Right ventricle myocardium inferior (tissue), 1 donor: Measurements from ENCODE around the gene ODAD2. TPM values are rescaled to one million over a fixed set of nuclear protein-coding genes. Genes with fewer than 3 reads are reported as not detected.
"Not testable (repeated sequence)": the region's sequence is repeated elsewhere in the genome, so short reads cannot be mapped to it uniquely, and the experiment has no call there.

Source experiments
- ATAC-seq: fragments of 200-7000 bp; cut with Tn5 transposase; one replicate; pipeline ENCODE4 v1.9.1; 2020; ENCODE audit warnings: mild to moderate bottlenecking, moderate library complexity
- DNase-seq: peaks from one replicate; pipeline ENCODE4 v3.0.0; 2021; ENCODE audit errors: missing footprints
- intact Hi-C: fragments of 100-400 bp; cut with DNase I; formaldehyde crosslinking; loops from one replicate; pipeline ENCODE4 v1.11.0; 2022
- total RNA-seq: library from RNA; stranded (reverse); fragmentation: NEBNext Ultra II Directional; extraction: Animal tissue kit (Norgen Biotek cat#: 25700); gene quantifications from one replicate; pipeline ENCODE4 v1.2.1, GENCODE V29; 2021
- donor health status: DM: no; HTN: yes; CAD: no; lungs with severe emphysema.

ODAD2 gene
- total RNA-seq, 1 donor from 2014 or later: not detected

- no peak for ATAC-seq
- intact Hi-C loops: no loop called here
- no peak for DNase-seq
These were observed 15.9 kb downstream of the ODAD2 start for GRCh38 chr10:27982875-27983543.

DNA sequence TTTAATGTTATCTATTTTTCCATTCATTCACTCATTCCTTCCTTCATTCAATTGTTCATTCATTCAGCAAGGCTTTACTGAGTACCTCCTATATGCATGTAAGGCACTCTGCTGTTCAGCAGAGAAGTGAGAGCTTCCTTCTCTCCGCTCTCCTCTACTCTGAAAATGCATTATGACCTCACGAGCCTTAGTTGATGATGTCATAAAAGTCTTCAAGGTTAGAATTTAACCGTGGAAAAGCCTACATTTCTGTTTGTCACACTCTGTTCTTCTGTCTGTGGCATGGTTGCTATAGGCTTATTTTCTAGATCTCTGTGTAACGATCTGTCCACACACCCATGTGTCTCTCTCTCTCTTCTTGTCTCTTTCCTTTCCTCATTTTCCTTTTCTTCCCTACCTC is 17.1 kb downstream of the ODAD2 start:
- intact Hi-C loops: no loop called here
- DNase-seq: no peak
- ATAC-seq: no peak

- intact Hi-C loops, ATAC-seq, DNase-seq: not testable (repeated sequence)
These were observed 28.1 kb downstream of the ODAD2 start for GRCh38 chr10:27970795-27971194.

- ATAC-seq, DNase-seq, intact Hi-C loops: not testable (repeated sequence)
These were observed 28.9 kb downstream of the ODAD2 start for GRCh38 chr10:27969931-27970330.

DNA sequence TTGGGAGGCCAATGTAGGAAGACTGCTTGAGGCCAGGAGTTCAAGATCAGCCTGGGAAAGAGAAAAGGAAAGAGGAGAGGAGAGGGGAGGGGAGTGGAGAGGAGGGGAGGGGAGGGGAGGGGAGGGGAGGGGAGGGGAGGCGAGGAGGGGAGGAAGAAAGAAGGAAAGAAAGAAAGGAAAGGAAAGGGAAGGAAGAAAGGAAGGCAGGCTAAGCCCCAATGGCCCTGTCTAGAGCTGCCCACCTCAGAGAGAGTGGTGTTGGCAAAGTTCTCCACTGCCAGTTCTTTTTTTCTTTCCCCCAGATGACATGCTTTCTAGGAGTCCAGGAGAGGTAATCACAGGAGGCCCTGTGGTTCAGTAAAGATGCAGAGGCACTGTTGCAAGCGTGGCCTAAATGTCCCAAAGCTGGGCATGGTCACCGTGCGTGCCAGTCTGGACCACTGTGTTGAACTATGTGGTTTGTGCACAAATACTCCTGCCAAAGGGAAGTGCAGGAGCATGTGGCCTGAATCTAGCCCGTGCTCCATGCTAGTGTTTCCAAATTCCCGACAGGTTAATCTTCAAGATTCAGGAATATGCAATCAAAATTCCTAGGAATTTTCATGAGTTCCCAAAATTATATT is 39.7 kb downstream of the ODAD2 start:
- intact Hi-C loops: no loop called here
- no peak for DNase-seq
- no peak for ATAC-seq

- intact Hi-C loops, DNase-seq, ATAC-seq: not testable (repeated sequence)
These were observed 40.5 kb downstream of the ODAD2 start for GRCh38 chr10:27958383-27958782.

- intact Hi-C loops: no loop called here
- no peak for DNase-seq
- no peak for ATAC-seq
These were observed 48.7 kb downstream of the ODAD2 start for GRCh38 chr10:27950242-27950564.

DNA sequence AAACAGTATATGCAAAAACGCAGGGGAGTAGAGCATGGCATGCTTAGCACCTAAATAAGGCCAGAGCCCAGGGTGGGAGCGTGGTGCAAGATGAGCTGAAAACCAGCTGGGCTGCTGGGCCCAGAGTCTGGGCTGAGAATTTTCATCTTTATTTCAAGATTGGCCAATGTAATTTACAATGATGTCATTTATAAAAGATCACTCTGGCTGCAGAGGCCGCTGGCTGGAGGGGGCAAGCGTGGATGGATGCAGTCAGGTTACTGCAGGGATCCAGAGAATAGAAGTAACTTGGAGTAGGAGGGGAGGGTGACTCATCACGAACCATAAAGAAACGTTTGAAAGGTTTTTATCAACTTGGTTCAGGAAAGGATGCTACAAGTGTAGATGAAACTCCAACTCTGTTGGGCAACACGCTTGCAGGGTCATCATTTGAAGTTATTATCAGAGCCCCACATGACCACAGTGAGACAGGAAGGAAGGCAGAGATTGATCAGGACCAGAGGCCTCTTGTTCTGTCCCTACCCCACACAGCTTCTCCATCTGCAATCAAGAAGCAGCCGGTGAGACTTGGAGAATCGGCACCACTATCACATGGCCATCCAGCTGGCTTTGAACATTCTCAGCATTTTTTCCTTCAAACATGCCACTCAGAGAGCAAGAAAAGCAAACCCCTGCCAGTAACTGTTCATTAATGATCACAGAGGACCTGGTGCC is 49.2 kb downstream of the ODAD2 start:
- ATAC-seq (no peak), DNase-seq (no peak)
- intact Hi-C loops: no loop called here

DNA sequence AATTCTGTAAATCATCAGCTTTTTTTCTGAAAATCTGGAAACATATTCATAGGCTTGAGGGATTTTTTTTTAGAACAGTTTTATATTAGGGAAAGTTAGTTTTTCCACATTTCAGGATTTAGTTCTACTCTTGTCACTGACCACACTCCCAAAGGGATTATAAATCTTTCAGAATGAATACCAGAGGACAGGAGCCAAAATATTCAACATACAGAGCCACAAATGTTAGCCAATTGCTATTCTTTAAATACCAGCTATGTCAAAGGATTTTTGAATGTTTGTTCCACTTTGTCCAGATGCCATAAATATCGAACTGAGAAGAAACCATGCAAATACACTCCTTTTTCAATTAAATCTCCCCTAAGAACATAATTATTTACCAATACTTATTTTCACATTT is 50.7 kb downstream of the ODAD2 start:
- DNase-seq: no peak
- intact Hi-C loops: no loop called here
- no peak for ATAC-seq

DNA sequence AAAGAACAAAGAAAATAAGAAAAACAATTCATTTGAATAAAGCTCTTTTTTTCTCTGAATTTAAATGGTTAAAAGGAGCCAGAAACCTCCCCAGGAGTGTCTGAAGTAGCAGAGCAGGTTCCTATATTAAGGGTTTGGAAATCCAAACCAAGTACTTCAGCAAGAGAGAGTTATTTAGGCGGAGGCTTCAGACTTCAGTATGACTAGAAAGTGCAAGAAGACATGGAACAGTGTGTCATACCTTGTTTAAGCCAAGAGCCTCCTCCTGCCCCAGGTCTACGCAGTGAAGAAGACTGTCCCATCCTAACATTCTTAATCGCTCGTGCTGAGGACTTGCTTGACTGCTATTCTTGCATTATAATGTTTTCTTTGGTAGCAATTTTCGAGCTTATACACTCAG is 51.3 kb downstream of the ODAD2 start:
- intact Hi-C loops: no loop called here
- no peak for ATAC-seq
- DNase-seq: no peak

- DNase-seq (no peak), ATAC-seq (no peak)
- intact Hi-C loops: no loop called here
These were observed 54.9 kb downstream of the ODAD2 start for GRCh38 chr10:27944005-27944404.

DNA sequence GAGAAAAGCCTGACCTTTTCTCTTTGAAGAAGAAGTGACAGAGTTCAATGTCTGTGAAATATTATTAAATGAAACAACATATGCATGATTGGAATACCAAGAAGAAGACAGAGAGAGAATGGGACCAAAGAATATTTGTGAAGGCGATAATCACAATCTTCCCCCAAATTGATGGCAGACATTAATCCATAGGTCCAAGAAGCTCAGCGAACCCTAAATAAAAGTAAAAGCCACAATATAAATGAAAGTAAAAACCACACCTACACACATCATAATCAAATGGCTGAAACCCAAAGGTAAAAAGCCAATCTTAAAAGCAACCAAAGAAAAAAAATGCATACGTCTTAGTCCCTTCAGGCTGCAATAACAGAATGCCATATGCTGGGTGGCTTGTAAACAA is 84.0 kb downstream of the ODAD2 start:
- ATAC-seq: no peak
- DNase-seq: no peak
- intact Hi-C loops: no loop called here

GRCh38 chr10:27912231-27912630 is 86.6 kb downstream of the ODAD2 start:
- DNase-seq (no peak), ATAC-seq (no peak)
- intact Hi-C loops: no loop called here

DNA sequence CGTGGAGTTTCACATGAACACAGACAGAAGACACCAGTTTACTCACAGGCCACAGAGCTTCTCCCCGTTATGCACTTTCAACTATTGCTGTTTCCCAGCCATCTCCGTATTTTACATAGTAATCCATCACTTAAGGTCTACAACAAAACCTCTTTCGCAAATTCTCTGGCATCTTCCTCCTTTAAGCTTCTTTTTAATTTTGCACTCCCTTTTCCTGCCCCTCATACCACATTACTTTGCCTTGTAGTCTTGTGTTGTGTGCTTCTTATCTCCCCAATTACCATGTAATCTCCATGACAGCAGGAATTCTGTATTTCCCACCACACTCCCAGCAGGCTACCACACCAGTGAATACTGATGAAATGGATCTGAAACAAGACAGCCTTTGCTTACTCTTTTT is 87.3 kb downstream of the ODAD2 start:
- DNase-seq (no peak), ATAC-seq (no peak)
- intact Hi-C loops: no loop called here

DNA sequence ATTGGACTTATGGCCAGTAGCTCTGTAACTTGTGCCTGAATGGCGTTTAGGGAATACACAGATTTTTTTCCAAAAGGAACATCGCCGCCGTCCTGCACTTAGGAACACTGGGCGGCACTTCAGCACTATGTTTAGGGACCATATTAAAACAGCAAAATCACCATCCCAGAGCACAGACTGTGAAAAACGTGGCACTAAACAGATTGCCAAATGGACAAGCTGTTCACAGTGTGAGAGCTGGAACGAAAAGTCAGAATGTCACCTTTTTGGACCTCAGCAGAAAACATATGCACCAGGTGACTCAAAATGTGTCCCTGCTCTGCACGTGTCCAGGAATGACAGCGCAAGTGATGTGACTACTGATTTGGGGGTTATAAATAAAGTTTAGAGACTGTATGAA is 87.9 kb downstream of the ODAD2 start:
- DNase-seq (no peak), ATAC-seq (no peak)
- intact Hi-C loops: no loop called here

GRCh38 chr10:27908231-27908630 is 90.6 kb downstream of the ODAD2 start:
- DNase-seq: no peak
- no peak for ATAC-seq
- intact Hi-C loops: no loop called here

DNA sequence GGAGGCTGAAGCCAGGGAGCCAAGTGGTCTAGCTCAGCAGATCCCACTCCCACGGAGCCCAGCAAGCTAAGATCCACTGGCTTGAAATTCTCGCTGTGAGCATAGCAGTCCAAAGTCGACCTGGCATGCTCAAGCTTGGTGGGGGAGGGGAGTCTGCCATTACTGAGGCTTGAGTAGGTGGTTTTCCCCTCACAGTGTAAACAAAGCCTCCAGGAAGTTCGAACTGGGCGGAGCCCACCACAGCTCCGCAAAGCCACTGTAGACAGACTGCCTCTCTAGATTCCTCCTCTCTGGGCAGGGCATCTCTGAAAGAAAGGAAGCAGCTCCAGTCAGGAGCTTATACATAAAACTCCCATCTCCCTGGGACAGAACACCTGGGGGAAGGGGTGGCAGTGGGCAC is 99.4 kb downstream of the ODAD2 start:
- intact Hi-C loops, DNase-seq, ATAC-seq: not testable (repeated sequence)

DNA sequence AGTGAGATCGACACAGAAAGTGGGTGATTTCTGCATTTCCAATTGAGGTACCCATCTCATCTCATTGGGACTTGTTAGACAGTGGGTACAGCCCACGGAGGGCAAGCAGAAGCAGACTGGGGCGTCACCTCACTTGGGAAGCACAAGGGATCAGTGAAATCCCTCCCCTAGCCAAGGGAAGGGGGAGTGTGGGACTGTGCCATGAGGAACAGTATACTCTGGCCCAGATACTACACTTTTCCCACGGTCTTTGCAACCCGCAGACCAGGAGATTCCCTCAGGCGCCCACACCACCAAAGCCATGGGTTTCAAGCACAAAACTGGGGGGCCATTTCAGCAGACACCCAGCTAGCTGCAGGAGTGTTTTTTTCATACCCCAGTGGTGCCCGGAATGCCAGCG is 99.8 kb downstream of the ODAD2 start:
- intact Hi-C loops: no loop called here
- DNase-seq: no peak

DNA sequence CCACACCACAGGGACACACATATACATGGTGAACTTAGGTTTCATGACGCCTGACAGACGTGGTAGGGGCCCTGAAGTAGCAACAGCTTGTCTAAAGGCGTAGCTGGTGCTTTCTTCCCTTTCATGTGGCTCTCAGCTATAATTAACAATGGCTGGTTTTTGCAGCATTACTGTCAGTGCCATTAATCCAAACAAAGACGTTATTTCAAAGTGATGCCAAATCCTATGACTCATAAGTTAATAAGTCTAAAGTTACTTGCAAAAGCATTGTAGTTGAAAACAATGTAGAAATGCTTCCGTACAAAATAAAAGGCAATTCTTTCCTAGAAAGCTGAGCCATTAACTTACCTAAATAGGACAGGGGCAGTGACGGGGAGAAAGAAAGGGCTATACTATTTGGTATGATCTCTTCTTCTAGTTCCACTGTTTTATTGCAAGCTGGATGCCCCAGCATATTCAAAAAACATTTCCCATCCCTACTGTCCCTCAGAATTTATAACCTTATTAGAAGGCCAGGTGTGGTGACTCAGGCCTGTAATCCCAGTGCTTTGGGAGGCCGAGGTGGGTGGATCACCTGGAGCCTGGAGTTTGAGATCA is 105.4 kb downstream of the ODAD2 start:
- intact Hi-C loops: no loop called here
- no peak for DNase-seq
- no peak for ATAC-seq

More for the DNA sequence above, 99.8 kb downstream of the ODAD2 start:
- no peak for ATAC-seq

- ATAC-seq: no peak
- intact Hi-C loops: no loop called here
These were observed 107.9 kb downstream of the ODAD2 start for GRCh38 chr10:27890971-27891370.

More at GRCh38 chr10:27890971-27891370, 107.9 kb downstream of the ODAD2 start:
- no peak for DNase-seq
